HepG2 (cell line): ENCODE results near the gene PDK2.

Experiments used
- JUND ChIP-seq: sonication (generic); formaldehyde crosslinking; IDR thresholded peaks from 2 replicates; pipeline ENCODE4 v1.8.0; 2022; ENCODE audit warnings: mild to moderate bottlenecking, missing genetic modification reagents
- TF ChIP-seq, protein P1 (sequence below): sonication (generic); formaldehyde crosslinking; IDR thresholded peaks from 2 replicates; pipeline ENCODE4 v1.5.0; 2020; ENCODE audit warnings: missing genetic modification reagents

DNA sequence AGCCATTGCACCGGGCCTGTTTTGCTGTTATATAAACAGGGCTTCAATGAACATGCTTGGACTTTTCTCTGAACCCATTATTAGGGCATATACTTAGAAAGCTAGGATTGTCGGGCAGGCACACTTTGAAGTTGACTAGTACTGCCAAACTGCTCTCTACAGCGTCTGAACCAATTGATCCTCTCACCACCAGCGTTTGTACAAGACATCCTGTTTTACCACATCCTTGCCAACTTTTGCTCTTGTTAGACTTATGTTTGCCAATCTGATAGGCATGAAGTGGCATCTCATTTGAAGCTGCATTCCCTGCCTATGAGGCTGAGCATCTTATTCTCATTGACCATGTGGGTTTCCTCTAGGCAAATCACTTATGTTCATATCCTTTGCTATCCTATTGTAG lies 62.7 kb downstream of the PDK2 start:
- TF ChIP-seq JUND (CRISPR knock-in tag), result no peak
- TF ChIP-seq, protein P1, sequence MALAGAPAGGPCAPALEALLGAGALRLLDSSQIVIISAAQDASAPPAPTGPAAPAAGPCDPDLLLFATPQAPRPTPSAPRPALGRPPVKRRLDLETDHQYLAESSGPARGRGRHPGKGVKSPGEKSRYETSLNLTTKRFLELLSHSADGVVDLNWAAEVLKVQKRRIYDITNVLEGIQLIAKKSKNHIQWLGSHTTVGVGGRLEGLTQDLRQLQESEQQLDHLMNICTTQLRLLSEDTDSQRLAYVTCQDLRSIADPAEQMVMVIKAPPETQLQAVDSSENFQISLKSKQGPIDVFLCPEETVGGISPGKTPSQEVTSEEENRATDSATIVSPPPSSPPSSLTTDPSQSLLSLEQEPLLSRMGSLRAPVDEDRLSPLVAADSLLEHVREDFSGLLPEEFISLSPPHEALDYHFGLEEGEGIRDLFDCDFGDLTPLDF, result no peak
